IMR-90 (cell line): Measurements from ENCODE around the gene TTLL9. TPM values are rescaled to one million over a fixed set of nuclear protein-coding genes. Genes with fewer than 3 reads are reported as not detected.
"Not testable (repeated sequence)": the region's sequence is repeated elsewhere in the genome, so short reads cannot be mapped to it uniquely, and the experiment has no call there.

Experiments
- ATAC-seq: fragments of 200-7000 bp; cut with Tn5 transposase; 2 replicates; pipeline ENCODE4 v1.9.1; 2020; ENCODE audit warnings: low read depth, mild to moderate bottlenecking, moderate library complexity
- BruUV-seq: library from RNA; stranded (reverse); fragments of 400-500 nt; replicated peaks from 2 replicates; lab custom pipeline; 2021; lab: Mats Ljungman, UMichigan
- CTCF ChIA-PET: fragments of 300-600 bp; formaldehyde crosslinking; extraction: SDS; loops from one replicate; lab custom pipeline; 2021; ENCODE audit warnings: antibody characterized with exemption; lab: Yijun Ruan, JAX
- POLR2A ChIA-PET: fragments of 300-600 bp; sonication (Branson Sonifier 250); formaldehyde crosslinking; loops from one replicate; lab custom pipeline; 2022; ENCODE audit warnings: antibody characterized with exemption; ENCODE audit not compliant: unreplicated experiment; lab: Charles Lee
- DNase-seq: peaks from one replicate; pipeline ENCODE4 v3.0.0; 2013
- H2AFZ ChIP-seq: replicated peaks from 2 replicates; pipeline ENCODE3; 2013; ENCODE audit warnings: low read length, mild to moderate bottlenecking; ENCODE audit not compliant: poor library complexity
- H2AK5ac ChIP-seq: 2 replicates; pipeline ENCODE4 v1.6.1; 2013; ENCODE audit warnings: low read depth, low read length, inconsistent platforms
- H2AK9ac ChIP-seq: replicated peaks from 2 replicates; pipeline ENCODE3; 2013; ENCODE audit warnings: mild to moderate bottlenecking, low read depth, low read length, moderate library complexity; ENCODE audit not compliant: poor library complexity
- H2BK120ac ChIP-seq: 2 replicates; pipeline ENCODE4 v1.6.1; 2013; ENCODE audit warnings: low read depth, low read length, inconsistent platforms
- H2BK15ac ChIP-seq: 3 replicates; pipeline ENCODE4 v1.6.1; 2013; ENCODE audit warnings: low read depth, low read length, inconsistent platforms
- H2BK20ac ChIP-seq: 2 replicates; pipeline ENCODE4 v1.6.1; 2013; ENCODE audit warnings: low read depth, mild to moderate bottlenecking, inconsistent platforms, low read length, moderate library complexity
- H2BK5ac ChIP-seq: 2 replicates; pipeline ENCODE4 v1.6.1; 2013; ENCODE audit warnings: mild to moderate bottlenecking, low read depth, low read length, inconsistent platforms; ENCODE audit not compliant: poor library complexity, severe bottlenecking
- H3K14ac ChIP-seq: replicated peaks from 2 replicates; pipeline ENCODE4 v1.6.1; 2013; ENCODE audit warnings: low read depth, low read length, inconsistent platforms
- H3K18ac ChIP-seq: 2 replicates; pipeline ENCODE4 v1.6.1; 2013; ENCODE audit warnings: low read depth, low read length, control low read depth
- H3K23ac ChIP-seq: 2 replicates; pipeline ENCODE4 v1.6.1; 2013; ENCODE audit warnings: low read depth, low read length, inconsistent platforms
- H3K27ac ChIP-seq: 2 replicates; pipeline ENCODE4 v1.5.1; 2013; ENCODE audit warnings: mild to moderate bottlenecking, control low read depth, low read length; ENCODE audit not compliant: insufficient read depth
- H3K27me3 ChIP-seq: 2 replicates; pipeline ENCODE4 v1.6.1; 2013; ENCODE audit warnings: low read length; ENCODE audit not compliant: control insufficient read depth, insufficient read depth
- H3K36me3 ChIP-seq: 2 replicates; pipeline ENCODE4 v1.6.1; 2013; ENCODE audit warnings: low read length, mixed read lengths; ENCODE audit not compliant: control insufficient read depth, insufficient read depth
- H3K4ac ChIP-seq: 2 replicates; pipeline ENCODE4 v1.6.1; 2013; ENCODE audit warnings: low read depth, low read length, inconsistent platforms
- H3K4me1 ChIP-seq: 2 replicates; pipeline ENCODE4 v1.6.1; 2013; ENCODE audit warnings: low read length, mixed read lengths; ENCODE audit not compliant: control insufficient read depth, insufficient read depth
- H3K4me2 ChIP-seq: 2 replicates; pipeline ENCODE4 v1.6.1; 2013; ENCODE audit warnings: low read depth, mild to moderate bottlenecking, control low read depth, low read length, moderate library complexity
- H3K4me3 ChIP-seq: 2 replicates; pipeline ENCODE4 v1.5.1; 2013; ENCODE audit warnings: low read depth, mild to moderate bottlenecking, control low read depth, low read length, moderate library complexity; ENCODE audit not compliant: insufficient read depth
- H3K56ac ChIP-seq: 2 replicates; pipeline ENCODE4 v1.6.1; 2013; ENCODE audit warnings: low read length, inconsistent platforms; ENCODE audit not compliant: insufficient read depth; ENCODE audit errors: extremely low read depth
- H3K79me1 ChIP-seq, 2 experiments: 2 replicates each; pipeline ENCODE4 v1.6.1; 2013; ENCODE audit warnings: low read length in 2 of 2, inconsistent platforms in 1 of 2, low read depth in 1 of 2
- H3K9ac ChIP-seq: 2 replicates; pipeline ENCODE4 v1.6.1; 2013; ENCODE audit warnings: low read depth, low read length, control low read depth
- H3K9me1 ChIP-seq: 2 replicates; pipeline ENCODE4 v1.6.1; 2013; ENCODE audit warnings: low read length, inconsistent platforms; ENCODE audit not compliant: insufficient read depth
- H3K9me3 ChIP-seq: 2 replicates; pipeline ENCODE4 v1.6.1; 2013; ENCODE audit warnings: low read length; ENCODE audit not compliant: control insufficient read depth, insufficient read depth
- H4K20me1 ChIP-seq: 2 replicates; pipeline ENCODE4 v1.6.1; 2013; ENCODE audit warnings: low read length, inconsistent platforms; ENCODE audit not compliant: insufficient read depth
- H4K5ac ChIP-seq: 2 replicates; pipeline ENCODE4 v1.6.1; 2013; ENCODE audit warnings: mild to moderate bottlenecking, low read depth, low read length, control low read depth
- H4K8ac ChIP-seq, 2 experiments: 2 replicates each; pipeline ENCODE4 v1.6.1; 2013; ENCODE audit warnings: low read depth in 2 of 2, low read length in 2 of 2, control low read depth in 1 of 2, inconsistent platforms in 1 of 2
- H4K91ac ChIP-seq: 2 replicates; pipeline ENCODE4 v1.6.1; 2013; ENCODE audit warnings: low read depth, low read length, inconsistent platforms; ENCODE audit not compliant: insufficient read depth
- WGBS, 2 experiments: methylation state at CpG; one replicate each; pipeline versions ENCODE4 v1.1.5 to v1.1.7; 2013; ENCODE audit warnings: missing lambda C conversion rate in 2 of 2; ENCODE audit not compliant: insufficient read length in 1 of 2; ENCODE audit errors: extremely low coverage in 2 of 2; 5-methylcytosine and 5-hydroxymethylcytosine counted together
- dilution Hi-C: fragments of 300-500 bp; cut with HindIII; formaldehyde crosslinking; loops from one replicate; pipeline ENCODE4 v1.14.3; 2018; ENCODE audit warnings: low sequenced_read_pairs; ENCODE audit not compliant: unreplicated experiment
- in situ Hi-C: fragments of 300-500 bp; cut with MboI; formaldehyde crosslinking; loops from 3 replicates; pipeline ENCODE4 v1.14.3; 2019; ENCODE audit warnings: low sequenced_read_pairs, inconsistent platforms, mixed read lengths
- intact Hi-C: fragments of 100-400 bp; cut with micrococcal nuclease; formaldehyde crosslinking; loops from 2 replicates; pipeline ENCODE4 v1.10.0; 2022
- polyA plus RNA-seq, 3 experiments: library from polyadenylated mRNA; depleted of rRNA; stranded (reverse); fragments of >200 nt; gene quantifications; 2 replicates each; pipeline ENCODE4 v1.2.3, GENCODE V29; 2012; ENCODE audit warnings: low replicate concordance in 1 of 3
- total RNA-seq: library from RNA; depleted of rRNA; stranded (reverse); fragments of >200 nt; gene quantifications from 2 replicates; pipeline ENCODE4 v1.2.3, GENCODE V29; 2012

TTLL9 gene
- total and polyA plus RNA-seq, 2 of the 4 experiments (the other 2 are of a cell fraction) = not detected

DNA sequence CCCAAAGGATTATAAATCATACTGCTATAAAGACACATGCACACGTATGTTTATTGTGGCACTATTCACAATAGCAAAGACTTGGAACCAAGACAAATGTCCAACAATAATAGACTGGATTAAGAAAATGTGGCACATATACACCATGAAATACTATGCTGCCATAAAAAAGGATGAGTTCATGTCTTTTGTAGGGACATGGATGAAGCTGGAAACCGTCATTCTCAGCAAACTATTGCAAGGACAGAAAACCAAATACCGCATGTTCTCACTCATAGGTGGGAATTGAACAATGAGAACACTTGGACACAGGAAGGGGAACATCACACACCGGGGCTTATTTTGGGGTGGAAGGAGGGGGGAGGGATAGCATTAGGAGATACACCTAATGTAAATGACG is 51.0 kb downstream of the TTLL9 start:
- H2AK5ac ChIP-seq, POLR2A ChIA-PET, H3K23ac ChIP-seq, H2BK15ac ChIP-seq, H2BK5ac ChIP-seq, H2AFZ ChIP-seq, H3K14ac ChIP-seq, H2BK20ac ChIP-seq, H3K4ac ChIP-seq, H4K91ac ChIP-seq, H4K8ac ChIP-seq, H3K4me2 ChIP-seq, H3K9me3 ChIP-seq, H3K27ac ChIP-seq, H2BK120ac ChIP-seq, H3K4me3 ChIP-seq, H3K9me1 ChIP-seq, H3K79me1 ChIP-seq, H3K9ac ChIP-seq, H4K20me1 ChIP-seq, in situ Hi-C loops, H4K5ac ChIP-seq, intact Hi-C loops, CTCF ChIA-PET, H3K56ac ChIP-seq, H2AK9ac ChIP-seq, dilution Hi-C loops, ATAC-seq, H3K4me1 ChIP-seq, BruUV-seq, H3K36me3 ChIP-seq, H3K18ac ChIP-seq, DNase-seq: not testable (repeated sequence)
- no CpG with 5 or more reads among the region's 5 CpGs for WGBS, 2 experiments
- peaks cover 49% of the 10 kb centered on the region for H3K27me3 ChIP-seq
